ENCODE results near the gene C11orf68. TPM values are rescaled to one million over a fixed set of nuclear protein-coding genes. Genes with fewer than 3 reads are reported as not detected.

The C11orf68 gene
- total RNA-seq, 1 experiment from 2014 or later: 20.1 TPM

DNA sequence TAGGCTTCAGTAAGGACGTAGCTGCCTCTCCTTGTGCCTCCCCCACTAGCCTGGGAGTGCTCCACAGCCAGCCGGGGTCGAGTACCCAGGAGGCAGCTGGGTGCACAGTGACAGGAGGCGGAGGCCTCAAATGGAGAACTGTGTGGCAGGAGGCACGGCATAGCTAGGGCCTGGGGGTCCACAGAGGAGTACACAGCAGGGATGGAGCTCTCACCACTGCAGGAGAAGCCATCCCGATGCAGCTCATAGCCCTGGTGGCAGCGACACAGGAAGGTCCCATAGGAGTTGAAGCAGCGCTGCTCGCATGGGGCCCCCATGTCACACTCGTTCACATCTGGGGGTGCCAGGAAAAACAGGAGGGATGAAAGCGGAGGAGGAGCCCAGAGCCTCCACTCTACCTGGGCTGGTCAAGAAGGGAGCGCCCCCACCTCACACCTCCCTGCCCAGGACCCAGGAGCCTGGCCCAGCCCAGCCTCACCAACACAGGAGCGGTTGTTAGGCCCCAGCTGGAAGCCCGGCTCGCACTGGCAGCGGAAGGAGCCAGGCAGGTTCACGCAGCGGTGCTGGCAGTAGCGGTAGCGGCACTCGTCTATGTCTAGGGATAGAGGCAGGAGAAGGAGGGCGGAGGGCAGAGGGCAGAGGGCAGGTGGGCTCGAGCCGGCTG lies 49.1 kb downstream of the C11orf68 start:
- Mint-ChIP-seq H3K27ac (ENCODE audit: unreplicated experiment) (peak overlapping the region; percentile 9), H3K27me3 (ENCODE audit: insufficient read depth, unreplicated experiment) (no peaks in the 10 kb centered on the region), H3K4me3 (ENCODE audit: unreplicated experiment) (no peak overlapping the region), H3K4me1 (ENCODE audit: low read depth, unreplicated experiment) (peaks cover 6% of the 10 kb centered on the region), H3K9me3 (ENCODE audit: unreplicated experiment) (no peaks in the 10 kb centered on the region), H3K36me3 (ENCODE audit: insufficient read depth, unreplicated experiment) (peaks cover 40% of the 10 kb centered on the region)
- CTCF ChIA-PET: interaction anchor here (1.1 to 4.3 kb wide), 4 partner anchors 10 to 116 kb away, joined by 4 to 39 read pairs (median 24); partner anchors contain the start of genes FIBP and MUS81
- TF ChIP-seq, protein P1, sequence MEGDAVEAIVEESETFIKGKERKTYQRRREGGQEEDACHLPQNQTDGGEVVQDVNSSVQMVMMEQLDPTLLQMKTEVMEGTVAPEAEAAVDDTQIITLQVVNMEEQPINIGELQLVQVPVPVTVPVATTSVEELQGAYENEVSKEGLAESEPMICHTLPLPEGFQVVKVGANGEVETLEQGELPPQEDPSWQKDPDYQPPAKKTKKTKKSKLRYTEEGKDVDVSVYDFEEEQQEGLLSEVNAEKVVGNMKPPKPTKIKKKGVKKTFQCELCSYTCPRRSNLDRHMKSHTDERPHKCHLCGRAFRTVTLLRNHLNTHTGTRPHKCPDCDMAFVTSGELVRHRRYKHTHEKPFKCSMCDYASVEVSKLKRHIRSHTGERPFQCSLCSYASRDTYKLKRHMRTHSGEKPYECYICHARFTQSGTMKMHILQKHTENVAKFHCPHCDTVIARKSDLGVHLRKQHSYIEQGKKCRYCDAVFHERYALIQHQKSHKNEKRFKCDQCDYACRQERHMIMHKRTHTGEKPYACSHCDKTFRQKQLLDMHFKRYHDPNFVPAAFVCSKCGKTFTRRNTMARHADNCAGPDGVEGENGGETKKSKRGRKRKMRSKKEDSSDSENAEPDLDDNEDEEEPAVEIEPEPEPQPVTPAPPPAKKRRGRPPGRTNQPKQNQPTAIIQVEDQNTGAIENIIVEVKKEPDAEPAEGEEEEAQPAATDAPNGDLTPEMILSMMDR (IDR thresholded peaks at IDR 0.05; ENCODE audit: insufficient read depth in 1 of 2, low read depth in 1 of 2, low read length in 1 of 2, severe bottlenecking in 1 of 2, unreplicated experiment in 1 of 2): no peak
- no peak overlapping the region for H3K4me3 ChIP-seq (ENCODE audit: low read depth, low read length)
- BruUV-seq (replicated peaks): no TSS peak
- POLR2A ChIA-PET: interaction anchor here (0.8 to 2.2 kb wide), 3 partner anchors 9 to 21 kb away, joined by 4 to 9 read pairs (median 5); no protein-coding TSS in a partner anchor
- no peaks in the 10 kb centered on the region for H3K36me3 ChIP-seq (ENCODE audit: control insufficient read depth, insufficient read depth, low read length)
- DNase-seq: no peak
- H3K27me3 ChIP-seq (replicated peaks; ENCODE audit: control insufficient read depth, insufficient read depth, low read length): no peaks in the 10 kb centered on the region
- no peaks in the 10 kb centered on the region for H3K9me3 ChIP-seq
- intact Hi-C loops (cut with micrococcal nuclease; ENCODE audit: unreplicated experiment): no loop called here
- 0 out of 2 replicates have a peak, but pooled peaks cover 3% of the 10 kb centered on the region for H3K4me1 ChIP-seq

DNA sequence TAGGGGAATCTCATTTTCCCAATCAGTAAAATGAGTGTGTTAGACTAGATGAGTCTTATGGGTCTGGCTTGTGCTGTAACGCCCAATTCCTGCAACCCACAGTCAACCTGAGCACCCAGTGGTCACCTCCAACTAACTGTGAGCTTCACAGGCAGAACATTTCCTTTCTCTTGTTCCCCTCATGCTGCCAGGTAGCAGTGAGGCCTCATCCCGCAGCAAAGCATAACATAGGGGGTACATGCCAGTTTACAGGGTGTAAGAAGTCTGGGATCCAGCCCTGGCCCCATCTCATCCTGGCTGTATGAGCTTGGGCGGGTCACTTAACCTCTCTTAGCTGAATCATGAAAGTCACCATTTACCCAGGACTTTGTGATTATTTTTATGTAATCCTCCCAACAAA lies 50.0 kb downstream of the C11orf68 start:
- no TSS peak for BruUV-seq (replicated peaks)
- no peak overlapping the region for H3K4me3 Mint-ChIP-seq (ENCODE audit: unreplicated experiment)
- no peaks in the 10 kb centered on the region for H3K27me3 ChIP-seq (replicated peaks; ENCODE audit: control insufficient read depth, insufficient read depth, low read length)
- H3K27me3 Mint-ChIP-seq (ENCODE audit: insufficient read depth, unreplicated experiment): no peaks in the 10 kb centered on the region
- H3K36me3 Mint-ChIP-seq (ENCODE audit: insufficient read depth, unreplicated experiment): peaks cover 47% of the 10 kb centered on the region
- H3K9me3 ChIP-seq: no peaks in the 10 kb centered on the region
- 0 out of 2 replicates have a peak, but pooled peaks cover 3% of the 10 kb centered on the region for H3K4me1 ChIP-seq
- H3K4me3 ChIP-seq (ENCODE audit: low read depth, low read length): no peak overlapping the region
- H3K4me1 Mint-ChIP-seq (ENCODE audit: low read depth, unreplicated experiment): peaks cover 6% of the 10 kb centered on the region
- no peaks in the 10 kb centered on the region for H3K9me3 Mint-ChIP-seq (ENCODE audit: unreplicated experiment)
- no peak for DNase-seq
- H3K36me3 ChIP-seq (ENCODE audit: control insufficient read depth, insufficient read depth, low read length): no peaks in the 10 kb centered on the region
- POLR2A ChIA-PET: interaction anchor here (0.8 to 2.2 kb wide), 3 partner anchors 8 to 22 kb away, joined by 4 to 9 read pairs (median 5); no protein-coding TSS in a partner anchor
- H3K27ac Mint-ChIP-seq (ENCODE audit: unreplicated experiment): peak overlapping the region; percentile 9
- intact Hi-C loops (cut with micrococcal nuclease; ENCODE audit: unreplicated experiment): no loop called here
- CTCF ChIA-PET: interaction anchor here (1.1 to 4.3 kb wide), 4 partner anchors 9 to 117 kb away, joined by 4 to 39 read pairs (median 24); partner anchors contain the start of genes FIBP and MUS81
- TF ChIP-seq, protein P1 (IDR thresholded peaks at IDR 0.05; ENCODE audit: insufficient read depth in 1 of 2, low read depth in 1 of 2, low read length in 1 of 2, severe bottlenecking in 1 of 2, unreplicated experiment in 1 of 2): no peak

DNA sequence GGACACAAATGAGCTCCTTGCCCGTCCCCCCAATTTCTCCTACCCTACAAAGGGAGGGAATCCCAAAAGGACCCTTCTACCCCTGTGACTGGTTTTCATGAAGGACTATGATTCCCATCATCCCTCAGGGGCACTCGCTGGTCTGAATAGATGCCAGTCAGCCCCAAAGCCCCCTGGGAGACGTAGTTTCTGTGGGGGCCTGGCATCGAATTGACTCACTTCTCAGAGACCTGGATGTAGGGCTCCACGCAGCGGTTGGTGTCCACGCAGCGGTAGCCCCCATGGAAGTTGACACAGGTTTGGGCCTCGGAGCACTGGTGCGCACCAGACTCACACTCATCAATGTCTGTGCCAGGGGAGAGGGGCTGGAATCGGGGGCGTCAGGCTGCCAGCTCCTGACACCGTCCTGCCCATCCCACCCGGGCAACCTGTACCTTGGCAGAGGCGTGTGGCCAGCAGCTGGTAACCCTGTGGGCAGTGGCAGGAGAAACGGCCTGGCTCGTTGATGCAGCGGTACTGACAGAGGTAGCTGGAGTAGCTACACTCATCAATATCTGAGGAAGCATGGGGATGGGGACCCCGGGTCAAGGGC lies 50.7 kb downstream of the C11orf68 start:
- Mint-ChIP-seq H3K27me3 (ENCODE audit: insufficient read depth, unreplicated experiment) (no peaks in the 10 kb centered on the region), H3K36me3 (ENCODE audit: insufficient read depth, unreplicated experiment) (peaks cover 50% of the 10 kb centered on the region), H3K9me3 (ENCODE audit: unreplicated experiment) (no peaks in the 10 kb centered on the region), H3K4me1 (ENCODE audit: low read depth, unreplicated experiment) (peaks cover 4% of the 10 kb centered on the region), H3K27ac (ENCODE audit: unreplicated experiment) (no peak overlapping the region), H3K4me3 (ENCODE audit: unreplicated experiment) (no peak overlapping the region)
- no peaks in the 10 kb centered on the region for H3K36me3 ChIP-seq (ENCODE audit: control insufficient read depth, insufficient read depth, low read length)
- ChIA-PET POLR2A (interaction anchor here (2.2 kb wide), 1 partner anchor 9 kb away, joined by 9 read pairs; no protein-coding TSS in a partner anchor), CTCF (interaction anchor here (2.3 to 4.3 kb wide), 2 partner anchors 17 to 20 kb away, joined by 11 to 37 read pairs; partner anchors contain the start of gene FIBP)
- no peak for DNase-seq
- intact Hi-C loops (cut with micrococcal nuclease; ENCODE audit: unreplicated experiment): no loop called here
- BruUV-seq (replicated peaks): no TSS peak
- no peaks in the 10 kb centered on the region for H3K4me1 ChIP-seq
- no peaks in the 10 kb centered on the region for H3K9me3 ChIP-seq
- no peak overlapping the region for H3K4me3 ChIP-seq (ENCODE audit: low read depth, low read length)
- no peaks in the 10 kb centered on the region for H3K27me3 ChIP-seq (replicated peaks; ENCODE audit: control insufficient read depth, insufficient read depth, low read length)
- TF ChIP-seq, protein P1 (IDR thresholded peaks at IDR 0.05; ENCODE audit: insufficient read depth in 1 of 2, low read depth in 1 of 2, low read length in 1 of 2, severe bottlenecking in 1 of 2, unreplicated experiment in 1 of 2): no peak
